Measurements from ENCODE around the gene OGFOD2.

- TF ChIP-seq, protein P1, sequence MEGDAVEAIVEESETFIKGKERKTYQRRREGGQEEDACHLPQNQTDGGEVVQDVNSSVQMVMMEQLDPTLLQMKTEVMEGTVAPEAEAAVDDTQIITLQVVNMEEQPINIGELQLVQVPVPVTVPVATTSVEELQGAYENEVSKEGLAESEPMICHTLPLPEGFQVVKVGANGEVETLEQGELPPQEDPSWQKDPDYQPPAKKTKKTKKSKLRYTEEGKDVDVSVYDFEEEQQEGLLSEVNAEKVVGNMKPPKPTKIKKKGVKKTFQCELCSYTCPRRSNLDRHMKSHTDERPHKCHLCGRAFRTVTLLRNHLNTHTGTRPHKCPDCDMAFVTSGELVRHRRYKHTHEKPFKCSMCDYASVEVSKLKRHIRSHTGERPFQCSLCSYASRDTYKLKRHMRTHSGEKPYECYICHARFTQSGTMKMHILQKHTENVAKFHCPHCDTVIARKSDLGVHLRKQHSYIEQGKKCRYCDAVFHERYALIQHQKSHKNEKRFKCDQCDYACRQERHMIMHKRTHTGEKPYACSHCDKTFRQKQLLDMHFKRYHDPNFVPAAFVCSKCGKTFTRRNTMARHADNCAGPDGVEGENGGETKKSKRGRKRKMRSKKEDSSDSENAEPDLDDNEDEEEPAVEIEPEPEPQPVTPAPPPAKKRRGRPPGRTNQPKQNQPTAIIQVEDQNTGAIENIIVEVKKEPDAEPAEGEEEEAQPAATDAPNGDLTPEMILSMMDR (IDR thresholded peaks at IDR 0.05): no peak
- no peak for TF ChIP-seq POLR2A (IDR thresholded peaks at IDR 0.05)
Observed at GRCh38 chr12:122992386-122992785, 17.3 kb downstream of the OGFOD2 start.

Data from thyroid gland (tissue), 4 donors.